Sigmoid colon (tissue), 7 donors: ENCODE results near the gene ZNF479. TPM values are rescaled to one million over a fixed set of nuclear protein-coding genes. Genes with fewer than 3 reads are reported as not detected.
"Not testable (repeated sequence)": the region's sequence is repeated elsewhere in the genome, so short reads cannot be mapped to it uniquely, and the experiment has no call there.

ENCODE experiments used
- DNase-seq: peaks from one replicate; pipeline ENCODE4 v3.0.0-alpha.2; 2019
- H3K27ac ChIP-seq, 4 donors: fragments of 200-600 bp; sonication (generic); one replicate each; pipeline ENCODE4 v1.5.1; 2016 to 2019; ENCODE audit warnings: mild to moderate bottlenecking in 1 of 4
- H3K27me3 ChIP-seq, 3 donors: fragments of 200-600 bp; sonication (generic); one replicate each; pipeline ENCODE4 v1.5.1; 2019; ENCODE audit warnings: mild to moderate bottlenecking in 1 of 3
- H3K36me3 ChIP-seq, 4 donors: fragments of 200-600 bp; sonication (generic); one replicate each; pipeline ENCODE4 v1.5.1; 2016 to 2019
- H3K4me1 ChIP-seq, 4 donors: fragments of 200-600 bp; sonication (generic); one replicate each; pipeline ENCODE4 v1.5.1; 2017 to 2019
- H3K4me3 ChIP-seq, 4 donors: fragments of 200-600 bp; sonication (generic); one replicate each; pipeline ENCODE4 v1.5.1; 2017 to 2019; ENCODE audit warnings: mild to moderate bottlenecking in 2 of 4, moderate library complexity in 1 of 4
- H3K9me3 ChIP-seq, 4 donors: fragments of 200-600 bp in 3 of 4; sonication (generic) in 3 of 4; one replicate each; pipeline versions ENCODE4 v1.5.1 to v1.6.1; 2013 to 2019
- CTCF ChIP-seq, 4 experiments: fragments of 450-650 bp in 3 of 4; fragments of 200-600 bp in 1 of 4; IDR thresholded peaks; one replicate each; pipeline ENCODE4 v1.5.1; 2016 to 2019; ENCODE audit warnings: antibody characterized with exemption in 4 of 4, mild to moderate bottlenecking in 3 of 4, moderate library complexity in 2 of 4
- EP300 ChIP-seq, 4 donors: sonication (generic); formaldehyde crosslinking; IDR thresholded peaks; one replicate each; pipeline ENCODE4 v1.6.1; 2017; ENCODE audit warnings: antibody characterized with exemption in 4 of 4
- POLR2A ChIP-seq, 2 donors: fragments of 450-650 bp; IDR thresholded peaks; one replicate each; pipeline ENCODE4 v1.6.1; 2016; ENCODE audit warnings: antibody characterized with exemption in 2 of 2, mild to moderate bottlenecking in 2 of 2, moderate library complexity in 2 of 2
- POLR2AphosphoS5 ChIP-seq, 4 donors: sonication (generic); formaldehyde crosslinking; IDR thresholded peaks; one replicate each; pipeline ENCODE4 v1.6.1; 2017; ENCODE audit warnings: antibody characterized with exemption in 4 of 4
- WGBS, 2 donors: extraction: QIAGEN DNeasy Blood & Tissue Kit; methylation state at CpG; one replicate each; pipeline ENCODE4 v1.1.7; 2013; 5-methylcytosine and 5-hydroxymethylcytosine counted together
- intact Hi-C: fragments of 100-400 bp; cut with DNase I; formaldehyde crosslinking; loops from one replicate; pipeline ENCODE4 v1.15.1; 2023
- polyA plus RNA-seq, 3 donors: library from polyadenylated mRNA; stranded (reverse); fragments of 200-250 nt; gene quantifications; one replicate each; pipeline ENCODE4 v1.2.3, GENCODE V29; 2013
- total RNA-seq, 4 donors: library from RNA; depleted of rRNA; stranded (reverse); fragments of >200 nt; gene quantifications; one replicate each; pipeline ENCODE4 v1.1.0, GENCODE V29; 2016
- donor health status: healthy with polysubstance abuse.
- donor health status: Bipolar disorder and iron deficiency.
- donor health status: healthy.

Gene ZNF479
- total RNA-seq = not detected
- polyA plus RNA-seq = not detected

DNA sequence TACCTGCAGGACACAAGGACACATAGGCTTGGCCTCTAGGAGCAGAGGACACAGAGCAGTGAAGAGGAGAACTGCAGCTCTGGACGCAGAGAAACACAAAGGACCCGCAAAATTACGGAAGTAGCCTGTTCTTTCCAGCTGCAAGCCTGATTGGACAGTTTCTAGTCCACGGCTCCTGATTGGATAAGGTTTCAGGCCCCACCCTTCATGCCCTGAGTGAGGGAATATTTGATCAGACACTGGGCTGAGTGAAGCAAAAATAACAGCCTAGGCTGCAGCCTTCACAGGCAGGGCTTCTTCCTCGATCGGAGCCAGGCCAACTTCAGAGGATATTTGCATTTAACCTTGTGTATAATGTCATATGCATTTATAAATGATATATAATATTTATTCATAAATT lies at the start of gene ZNF479:
Gene ZNF479 (minus strand): TSS at position 101 of the 400 bp plus-strand sequence. CDS start 112 bp downstream, outside the sequence.
- H3K27me3 ChIP-seq, H3K27ac ChIP-seq, intact Hi-C loops, H3K36me3 ChIP-seq, DNase-seq, H3K4me1 ChIP-seq, H3K4me3 ChIP-seq, H3K9me3 ChIP-seq: not testable (repeated sequence)
- 91 to 93% methylated on average over 6 of the region's 6 CpGs for WGBS, 2 donors

DNA sequence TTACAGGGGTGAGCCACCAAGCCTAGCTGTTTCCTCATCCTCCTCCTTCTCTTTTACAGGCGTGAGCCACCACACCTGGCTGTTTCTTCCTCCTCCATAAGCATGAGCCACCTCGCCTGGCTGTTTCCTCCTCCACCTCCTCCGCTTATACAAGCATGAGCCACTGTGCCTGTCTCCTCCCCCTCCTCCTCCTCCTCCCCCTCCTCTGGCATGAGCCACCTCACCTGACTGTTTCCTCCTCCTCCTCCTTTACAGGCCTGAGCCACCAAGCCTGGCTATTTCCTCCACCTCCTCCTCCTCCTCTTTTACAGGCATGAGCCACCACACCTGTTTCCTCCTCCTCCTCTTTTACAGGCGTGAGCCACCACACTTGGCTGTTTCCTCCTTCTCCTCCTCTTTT lies 49.8 kb upstream of the ZNF479 start:
- Histone ChIP-seq H3K36me3 (no peaks in the 10 kb centered on the region), H3K4me3 (no peak overlapping the region), H3K27ac (no peak overlapping the region), H3K27me3 (no peaks in the 10 kb centered on the region), H3K4me1 (no peaks in the 10 kb centered on the region), H3K9me3 (peaks cover 0 to 25% (median 2%) of the 10 kb centered on the region in 4 donors)
- DNase-seq = no peak
- WGBS, 2 donors = 74 to 75% methylated on average over 4 of the region's 4 CpGs
- no peak for TF ChIP-seq CTCF (IDR thresholded peaks at IDR 0.05)
- no peak for TF ChIP-seq POLR2AphosphoS5 (IDR thresholded peaks at IDR 0.05)
- TF ChIP-seq EP300 (IDR thresholded peaks at IDR 0.05) = no peak
- no peak for TF ChIP-seq POLR2A (IDR thresholded peaks at IDR 0.05)
- intact Hi-C loops = no loop called here

DNA sequence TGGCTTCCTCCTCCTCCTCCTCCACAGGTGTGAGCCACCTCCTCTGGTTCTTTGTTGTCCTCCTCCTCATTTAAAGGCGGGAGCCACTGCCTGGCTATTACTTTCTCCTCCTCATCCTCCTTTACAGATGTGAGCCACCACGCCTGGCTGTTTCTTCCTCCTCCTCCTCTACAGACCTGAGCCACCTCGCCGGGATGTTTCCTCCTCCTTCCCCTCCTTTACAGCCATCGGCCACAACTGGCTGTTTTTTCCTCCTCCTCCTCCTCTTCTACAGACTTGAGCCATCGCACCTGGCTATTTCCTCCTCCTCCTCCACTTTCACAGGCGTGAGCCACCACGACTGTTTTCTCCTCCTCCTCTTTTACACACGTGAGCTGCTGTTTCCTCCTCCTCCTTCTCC lies 49.0 kb upstream of the ZNF479 start:
- H3K9me3 ChIP-seq = peaks cover 0 to 29% (median 3%) of the 10 kb centered on the region in 4 donors
- 81 to 84% methylated on average over 9 of the region's 9 CpGs for WGBS, 2 donors

DNA sequence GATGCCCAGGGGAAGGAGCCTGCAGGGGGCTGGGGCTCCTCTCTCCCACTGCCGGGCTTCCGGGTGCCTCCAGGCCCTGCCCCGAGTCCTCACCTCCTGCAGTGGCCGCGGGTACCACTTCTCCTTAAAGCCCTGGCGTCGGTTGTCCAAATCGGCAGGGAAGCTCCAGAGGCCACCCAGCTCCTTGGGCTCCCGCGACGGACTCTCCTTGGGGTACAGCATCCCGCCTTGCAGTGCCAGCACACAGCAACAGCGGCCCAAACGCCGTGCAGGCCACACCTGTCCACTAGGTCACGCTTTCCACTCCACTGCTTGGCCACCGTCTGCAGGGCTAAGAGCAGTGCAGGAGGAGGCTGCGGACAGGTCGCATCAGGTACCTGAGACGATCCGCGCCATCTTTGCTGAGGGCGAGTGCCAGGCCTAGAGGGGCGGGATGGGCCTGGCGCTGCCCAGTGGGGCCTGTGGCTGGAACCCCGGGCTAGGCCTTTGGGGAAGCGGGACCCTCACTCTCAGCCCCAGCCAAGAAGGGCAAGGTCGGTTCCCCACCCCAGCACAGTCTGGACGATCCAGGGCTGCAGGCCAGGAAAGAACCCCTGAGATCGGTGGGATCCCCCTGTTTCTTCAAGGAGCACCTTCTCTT lies 47.7 kb upstream of the ZNF479 start:
- intact Hi-C loops = no loop called here
- Histone ChIP-seq H3K9me3 (peaks cover 0 to 36% (median 9%) of the 10 kb centered on the region in 4 donors), H3K27ac (no peak overlapping the region), H3K4me1 (no peaks in the 10 kb centered on the region), H3K27me3 (no peaks in the 10 kb centered on the region), H3K36me3 (no peaks in the 10 kb centered on the region), H3K4me3 (no peak overlapping the region)
- DNase-seq = no peak
- no peak for TF ChIP-seq POLR2AphosphoS5 (IDR thresholded peaks at IDR 0.05)
- no peak for TF ChIP-seq CTCF (IDR thresholded peaks at IDR 0.05)
- TF ChIP-seq EP300 (IDR thresholded peaks at IDR 0.05) = no peak
- no peak for TF ChIP-seq POLR2A (IDR thresholded peaks at IDR 0.05)
- 93 to 95% methylated on average over 30 of the region's 30 CpGs for WGBS, 2 donors

More for the DNA sequence above, 49.0 kb upstream of the ZNF479 start:
- Histone ChIP-seq H3K36me3 (no peaks in the 10 kb centered on the region), H3K27ac (no peak overlapping the region), H3K4me1 (no peaks in the 10 kb centered on the region), H3K4me3 (no peak overlapping the region), H3K27me3 (no peaks in the 10 kb centered on the region)
- intact Hi-C loops = no loop called here
- TF ChIP-seq POLR2A (IDR thresholded peaks at IDR 0.05) (no peak), CTCF (IDR thresholded peaks at IDR 0.05) (no peak), EP300 (IDR thresholded peaks at IDR 0.05) (no peak), POLR2AphosphoS5 (IDR thresholded peaks at IDR 0.05) (no peak)
- DNase-seq = no peak

GRCh38 chr7:57178768-57179139 lies 46.5 kb upstream of the ZNF479 start:
- Histone ChIP-seq H3K27ac (no peak overlapping the region), H3K27me3 (no peaks in the 10 kb centered on the region), H3K36me3 (no peaks in the 10 kb centered on the region), H3K4me3 (no peak overlapping the region), H3K4me1 (no peaks in the 10 kb centered on the region), H3K9me3 (peaks cover 0 to 32% (median 9%) of the 10 kb centered on the region in 4 donors)
- 75 to 79% methylated on average over 6 of the region's 6 CpGs for WGBS, 2 donors
- TF ChIP-seq POLR2A (IDR thresholded peaks at IDR 0.05) = no peak
- no peak for TF ChIP-seq CTCF (IDR thresholded peaks at IDR 0.05)
- no peak for TF ChIP-seq POLR2AphosphoS5 (IDR thresholded peaks at IDR 0.05)
- no peak for TF ChIP-seq EP300 (IDR thresholded peaks at IDR 0.05)
- no peak for DNase-seq
- intact Hi-C loops = no loop called here
